ENCODE results near the gene CNOT1.

CNOT1 gene

DNA sequence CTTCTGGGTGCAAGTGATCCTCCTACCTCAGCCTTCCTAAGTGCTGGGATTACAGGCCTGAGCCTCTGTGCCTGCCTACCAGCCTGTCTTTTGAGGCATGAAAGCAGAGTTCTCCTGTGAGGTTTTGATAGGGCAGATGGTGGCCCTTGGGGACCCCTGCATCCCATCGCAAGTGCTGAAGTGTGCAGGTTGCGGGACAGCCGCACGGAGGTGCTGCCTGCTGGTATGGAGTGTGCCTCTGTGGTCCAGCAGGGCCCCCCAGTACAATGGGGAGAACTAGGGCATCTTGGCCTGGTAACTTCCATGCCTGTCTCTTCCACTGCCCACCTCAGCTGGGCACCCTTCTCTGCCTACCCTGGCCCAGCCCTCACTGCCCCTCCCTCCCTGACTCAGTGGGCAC, 139.6 kb downstream of the CNOT1 start:
- no peak overlapping the region for H3K4me3 ChIP-seq (ENCODE audit: low read depth, low read length)
- no peaks in the 10 kb centered on the region for H3K4me1 ChIP-seq (ENCODE audit: control insufficient read depth, insufficient read depth, low read length)
- H3K36me3 ChIP-seq (ENCODE audit: control insufficient read depth in 2 of 2, insufficient read depth in 1 of 2, low read length in 2 of 2): no peaks in the 10 kb centered on the region
- no peak for TF ChIP-seq ZNF174 (tag by site-specific recombination; IDR thresholded peaks at IDR 0.05)
- TF ChIP-seq OSR2 (tag by site-specific recombination; IDR thresholded peaks at IDR 0.05): no peak
- TF ChIP-seq ZNF19 (tag by site-specific recombination; IDR thresholded peaks at IDR 0.05; ENCODE audit: low read depth): no peak
- CTCF ChIA-PET: interaction anchor here (1.1 to 3.2 kb wide), 2 partner anchors 154 to 266 kb away, joined by 5 to 17 read pairs; no protein-coding TSS in a partner anchor
- POLR2A ChIA-PET: no interaction called here
- no peaks in the 10 kb centered on the region for H3K9me3 ChIP-seq (ENCODE audit: control insufficient read depth, insufficient read depth, low read depth, low read length)
- no peak overlapping the region for H3K27ac ChIP-seq (ENCODE audit: extremely low read depth, low read depth, low read length)

DNA sequence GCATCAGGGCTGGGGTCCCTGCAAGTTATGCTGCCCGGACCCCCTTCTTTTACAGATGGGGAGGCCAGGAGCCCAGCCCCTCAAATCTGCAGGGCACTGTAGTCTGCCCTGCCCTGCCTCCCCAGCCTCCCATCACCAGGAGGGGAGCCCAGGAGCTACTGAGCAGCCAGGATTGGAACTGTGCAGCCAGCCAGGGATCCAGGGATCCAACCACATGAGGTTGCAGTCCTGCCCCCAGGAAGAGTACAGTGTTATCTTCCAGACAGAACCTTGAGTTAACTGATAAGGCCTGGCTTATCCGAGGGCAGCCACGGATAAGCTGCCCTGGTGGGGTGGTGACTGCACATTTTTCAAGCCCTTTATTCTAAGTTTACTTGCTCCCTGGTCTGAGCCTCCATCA, 141.1 kb downstream of the CNOT1 start:
- Histone ChIP-seq H3K27ac (ENCODE audit: extremely low read depth, low read depth, low read length) (no peak overlapping the region), H3K36me3 (ENCODE audit: control insufficient read depth in 2 of 2, insufficient read depth in 1 of 2, low read length in 2 of 2) (no peaks in the 10 kb centered on the region), H3K9me3 (ENCODE audit: control insufficient read depth, insufficient read depth, low read depth, low read length) (no peaks in the 10 kb centered on the region), H3K4me3 (ENCODE audit: low read depth, low read length) (no peak overlapping the region), H3K4me1 (ENCODE audit: control insufficient read depth, insufficient read depth, low read length) (no peaks in the 10 kb centered on the region)
- CTCF ChIA-PET: interaction anchor here (1.0 to 6.2 kb wide), 12 partner anchors 20 to 189 kb away, joined by 3 to 140 read pairs (median 6); no protein-coding TSS in a partner anchor
- no peak for TF ChIP-seq ZNF37A (tag by site-specific recombination; IDR thresholded peaks at IDR 0.05)
- TF ChIP-seq, protein P1, sequence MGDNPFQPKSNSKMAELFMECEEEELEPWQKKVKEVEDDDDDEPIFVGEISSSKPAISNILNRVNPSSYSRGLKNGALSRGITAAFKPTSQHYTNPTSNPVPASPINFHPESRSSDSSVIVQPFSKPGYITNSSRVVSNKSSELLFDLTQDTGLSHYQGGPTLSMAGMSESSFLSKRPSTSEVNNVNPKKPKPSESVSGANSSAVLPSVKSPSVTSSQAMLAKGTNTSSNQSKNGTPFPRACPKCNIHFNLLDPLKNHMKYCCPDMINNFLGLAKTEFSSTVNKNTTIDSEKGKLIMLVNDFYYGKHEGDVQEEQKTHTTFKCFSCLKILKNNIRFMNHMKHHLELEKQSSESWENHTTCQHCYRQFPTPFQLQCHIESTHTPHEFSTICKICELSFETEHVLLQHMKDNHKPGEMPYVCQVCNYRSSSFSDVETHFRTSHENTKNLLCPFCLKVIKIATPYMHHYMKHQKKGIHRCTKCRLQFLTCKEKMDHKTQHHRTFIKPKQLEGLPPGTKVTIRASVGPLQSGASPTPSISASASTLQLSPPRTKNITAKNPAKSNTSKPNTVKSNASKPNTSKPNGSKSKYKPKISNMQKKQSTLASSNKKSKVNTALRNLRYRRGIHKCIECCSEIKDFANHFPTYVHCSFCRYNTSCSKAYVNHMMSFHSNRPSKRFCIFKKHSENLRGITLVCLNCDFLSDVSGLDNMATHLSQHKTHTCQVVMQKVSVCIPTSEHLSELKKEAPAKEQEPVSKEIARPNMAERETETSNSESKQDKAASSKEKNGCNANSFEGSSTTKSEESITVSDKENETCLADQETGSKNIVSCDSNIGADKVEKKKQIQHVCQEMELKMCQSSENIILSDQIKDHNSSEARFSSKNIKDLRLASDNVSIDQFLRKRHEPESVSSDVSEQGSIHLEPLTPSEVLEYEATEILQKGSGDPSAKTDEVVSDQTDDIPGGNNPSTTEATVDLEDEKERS (tag by site-specific recombination; IDR thresholded peaks at IDR 0.05): no peak
- no peak for TF ChIP-seq ZNF302 (tag by site-specific recombination; IDR thresholded peaks at IDR 0.05; ENCODE audit: low read depth)
- TF ChIP-seq HOXC10 (CRISPR knock-in tag; IDR thresholded peaks at IDR 0.05): no peak
- TF ChIP-seq GFI1B (tag by site-specific recombination; IDR thresholded peaks at IDR 0.05): no peak
- no peak for TF ChIP-seq ZNF354C (tag by site-specific recombination; IDR thresholded peaks at IDR 0.05; ENCODE audit: borderline replicate concordance, low read depth)
- TF ChIP-seq FEZF1 (tag by site-specific recombination; IDR thresholded peaks at IDR 0.05): no peak
- TF ChIP-seq, protein P2, sequence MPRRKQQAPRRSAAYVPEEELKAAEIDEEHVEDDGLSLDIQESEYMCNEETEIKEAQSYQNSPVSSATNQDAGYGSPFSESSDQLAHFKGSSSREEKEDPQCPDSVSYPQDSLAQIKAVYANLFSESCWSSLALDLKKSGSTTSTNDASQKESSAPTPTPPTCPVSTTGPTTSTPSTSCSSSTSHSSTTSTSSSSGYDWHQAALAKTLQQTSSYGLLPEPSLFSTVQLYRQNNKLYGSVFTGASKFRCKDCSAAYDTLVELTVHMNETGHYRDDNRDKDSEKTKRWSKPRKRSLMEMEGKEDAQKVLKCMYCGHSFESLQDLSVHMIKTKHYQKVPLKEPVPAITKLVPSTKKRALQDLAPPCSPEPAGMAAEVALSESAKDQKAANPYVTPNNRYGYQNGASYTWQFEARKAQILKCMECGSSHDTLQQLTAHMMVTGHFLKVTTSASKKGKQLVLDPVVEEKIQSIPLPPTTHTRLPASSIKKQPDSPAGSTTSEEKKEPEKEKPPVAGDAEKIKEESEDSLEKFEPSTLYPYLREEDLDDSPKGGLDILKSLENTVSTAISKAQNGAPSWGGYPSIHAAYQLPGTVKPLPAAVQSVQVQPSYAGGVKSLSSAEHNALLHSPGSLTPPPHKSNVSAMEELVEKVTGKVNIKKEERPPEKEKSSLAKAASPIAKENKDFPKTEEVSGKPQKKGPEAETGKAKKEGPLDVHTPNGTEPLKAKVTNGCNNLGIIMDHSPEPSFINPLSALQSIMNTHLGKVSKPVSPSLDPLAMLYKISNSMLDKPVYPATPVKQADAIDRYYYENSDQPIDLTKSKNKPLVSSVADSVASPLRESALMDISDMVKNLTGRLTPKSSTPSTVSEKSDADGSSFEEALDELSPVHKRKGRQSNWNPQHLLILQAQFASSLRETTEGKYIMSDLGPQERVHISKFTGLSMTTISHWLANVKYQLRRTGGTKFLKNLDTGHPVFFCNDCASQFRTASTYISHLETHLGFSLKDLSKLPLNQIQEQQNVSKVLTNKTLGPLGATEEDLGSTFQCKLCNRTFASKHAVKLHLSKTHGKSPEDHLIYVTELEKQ (tag by site-specific recombination; IDR thresholded peaks at IDR 0.05; ENCODE audit: borderline replicate concordance): no peak
- TF ChIP-seq SP7 (tag by site-specific recombination; IDR thresholded peaks at IDR 0.05): no peak
- no peak for TF ChIP-seq SALL2 (tag by site-specific recombination; IDR thresholded peaks at IDR 0.05; ENCODE audit: borderline replicate concordance)
- TF ChIP-seq ZNF175 (tag by site-specific recombination; IDR thresholded peaks at IDR 0.05): no peak
- no peak for TF ChIP-seq ZNF660 (tag by site-specific recombination; IDR thresholded peaks at IDR 0.05)
- TF ChIP-seq, protein P3, sequence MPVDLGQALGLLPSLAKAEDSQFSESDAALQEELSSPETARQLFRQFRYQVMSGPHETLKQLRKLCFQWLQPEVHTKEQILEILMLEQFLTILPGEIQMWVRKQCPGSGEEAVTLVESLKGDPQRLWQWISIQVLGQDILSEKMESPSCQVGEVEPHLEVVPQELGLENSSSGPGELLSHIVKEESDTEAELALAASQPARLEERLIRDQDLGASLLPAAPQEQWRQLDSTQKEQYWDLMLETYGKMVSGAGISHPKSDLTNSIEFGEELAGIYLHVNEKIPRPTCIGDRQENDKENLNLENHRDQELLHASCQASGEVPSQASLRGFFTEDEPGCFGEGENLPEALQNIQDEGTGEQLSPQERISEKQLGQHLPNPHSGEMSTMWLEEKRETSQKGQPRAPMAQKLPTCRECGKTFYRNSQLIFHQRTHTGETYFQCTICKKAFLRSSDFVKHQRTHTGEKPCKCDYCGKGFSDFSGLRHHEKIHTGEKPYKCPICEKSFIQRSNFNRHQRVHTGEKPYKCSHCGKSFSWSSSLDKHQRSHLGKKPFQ (tag by site-specific recombination; IDR thresholded peaks at IDR 0.05): no peak
- no peak for TF ChIP-seq OSR2 (tag by site-specific recombination; IDR thresholded peaks at IDR 0.05)
- TF ChIP-seq, protein P4, sequence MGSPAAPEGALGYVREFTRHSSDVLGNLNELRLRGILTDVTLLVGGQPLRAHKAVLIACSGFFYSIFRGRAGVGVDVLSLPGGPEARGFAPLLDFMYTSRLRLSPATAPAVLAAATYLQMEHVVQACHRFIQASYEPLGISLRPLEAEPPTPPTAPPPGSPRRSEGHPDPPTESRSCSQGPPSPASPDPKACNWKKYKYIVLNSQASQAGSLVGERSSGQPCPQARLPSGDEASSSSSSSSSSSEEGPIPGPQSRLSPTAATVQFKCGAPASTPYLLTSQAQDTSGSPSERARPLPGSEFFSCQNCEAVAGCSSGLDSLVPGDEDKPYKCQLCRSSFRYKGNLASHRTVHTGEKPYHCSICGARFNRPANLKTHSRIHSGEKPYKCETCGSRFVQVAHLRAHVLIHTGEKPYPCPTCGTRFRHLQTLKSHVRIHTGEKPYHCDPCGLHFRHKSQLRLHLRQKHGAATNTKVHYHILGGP (tag by site-specific recombination; IDR thresholded peaks at IDR 0.05): no peak
- TF ChIP-seq OVOL3 (tag by site-specific recombination; IDR thresholded peaks at IDR 0.05): no peak
- TF ChIP-seq ZNF132 (tag by site-specific recombination; IDR thresholded peaks at IDR 0.05; ENCODE audit: borderline replicate concordance): no peak
- POLR2A ChIA-PET: no interaction called here
